Suprapubic skin (tissue), 4 donors: ENCODE results near the gene GARIN3. TPM values are rescaled to one million over a fixed set of nuclear protein-coding genes. Genes with fewer than 3 reads are reported as not detected.

ENCODE experiments used
- DNase-seq, 2 donors: peaks; one replicate each; pipeline ENCODE4 v3.0.0-alpha.2; 2019; ENCODE audit warnings: low spot score in 2 of 2
- H3K27ac ChIP-seq: fragments of 200-600 bp; sonication (generic); one replicate; pipeline ENCODE4 v1.5.1; 2019
- H3K27me3 ChIP-seq: fragments of 200-600 bp; sonication (generic); one replicate; pipeline ENCODE4 v1.5.1; 2019
- H3K36me3 ChIP-seq: fragments of 200-600 bp; sonication (generic); one replicate; pipeline ENCODE4 v1.5.1; 2019
- H3K4me1 ChIP-seq: fragments of 200-600 bp; sonication (generic); one replicate; pipeline ENCODE4 v1.5.1; 2019
- H3K4me3 ChIP-seq: fragments of 200-600 bp; sonication (generic); one replicate; pipeline ENCODE4 v1.5.1; 2019; ENCODE audit warnings: mild to moderate bottlenecking
- H3K9me3 ChIP-seq: fragments of 200-600 bp; sonication (generic); one replicate; pipeline ENCODE4 v1.5.1; 2019
- EP300 ChIP-seq: sonication (generic); formaldehyde crosslinking; IDR thresholded peaks from one replicate; pipeline ENCODE4 v1.6.1; 2017; ENCODE audit warnings: antibody characterized with exemption
- POLR2A ChIP-seq, 2 donors: fragments of 450-650 bp; IDR thresholded peaks; one replicate each; pipeline ENCODE4 v1.6.1; 2017; ENCODE audit warnings: antibody characterized with exemption in 2 of 2, mild to moderate bottlenecking in 2 of 2, moderate library complexity in 2 of 2
- POLR2AphosphoS5 ChIP-seq, 3 donors: sonication (generic); formaldehyde crosslinking; IDR thresholded peaks; one replicate each; pipeline ENCODE4 v1.6.1; 2017; ENCODE audit warnings: antibody characterized with exemption in 3 of 3
- WGBS: methylation state at CpG from one replicate; pipeline ENCODE4 v1.1.5; 2018; 5-methylcytosine and 5-hydroxymethylcytosine counted together
- total RNA-seq, 4 donors: library from RNA; depleted of rRNA; stranded (reverse); fragments of >200 nt; gene quantifications; one replicate each; pipeline ENCODE4 v1.1.0, GENCODE V29; 2016
- TF ChIP-seq, protein P1 (sequence below), 2 donors: fragments of 200-600 bp in 1 of 2; fragments of 450-650 bp in 1 of 2; sonication (generic) in 1 of 2; IDR thresholded peaks; one replicate each; pipeline ENCODE4 v1.5.1; 2016 to 2019; ENCODE audit warnings: antibody characterized with exemption in 2 of 2, mild to moderate bottlenecking in 1 of 2, moderate library complexity in 1 of 2

Gene GARIN3
- total RNA-seq, 4 donors from 2014 or later: not detected

DNA sequence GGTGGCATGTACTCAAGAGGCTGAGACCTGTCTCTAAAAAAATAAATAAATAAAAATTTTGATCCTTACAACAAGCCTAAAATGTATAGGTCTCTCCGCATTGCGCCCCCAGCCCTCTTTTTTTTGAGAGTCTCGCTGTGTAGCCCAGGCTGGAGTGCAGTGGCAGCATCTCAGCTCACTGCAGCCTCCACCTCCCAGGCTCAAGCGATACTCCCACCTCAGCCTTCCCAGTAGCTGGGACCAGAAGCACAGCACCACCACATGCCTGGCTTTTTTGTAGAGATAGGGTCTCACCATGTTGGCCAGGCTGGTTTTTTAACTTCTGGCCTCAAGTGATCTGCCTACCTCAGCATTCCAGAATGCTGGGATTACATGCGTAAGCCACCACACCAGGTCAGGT is 2.2 kb upstream of the GARIN3 start:
- Histone ChIP-seq H3K4me1 (no peaks in the 10 kb centered on the region), H3K4me3 (no peak overlapping the region), H3K36me3 (no peaks in the 10 kb centered on the region), H3K27me3 (peaks cover 10% of the 10 kb centered on the region), H3K9me3 (no peaks in the 10 kb centered on the region), H3K27ac (no peak overlapping the region)
- TF ChIP-seq, protein P1, sequence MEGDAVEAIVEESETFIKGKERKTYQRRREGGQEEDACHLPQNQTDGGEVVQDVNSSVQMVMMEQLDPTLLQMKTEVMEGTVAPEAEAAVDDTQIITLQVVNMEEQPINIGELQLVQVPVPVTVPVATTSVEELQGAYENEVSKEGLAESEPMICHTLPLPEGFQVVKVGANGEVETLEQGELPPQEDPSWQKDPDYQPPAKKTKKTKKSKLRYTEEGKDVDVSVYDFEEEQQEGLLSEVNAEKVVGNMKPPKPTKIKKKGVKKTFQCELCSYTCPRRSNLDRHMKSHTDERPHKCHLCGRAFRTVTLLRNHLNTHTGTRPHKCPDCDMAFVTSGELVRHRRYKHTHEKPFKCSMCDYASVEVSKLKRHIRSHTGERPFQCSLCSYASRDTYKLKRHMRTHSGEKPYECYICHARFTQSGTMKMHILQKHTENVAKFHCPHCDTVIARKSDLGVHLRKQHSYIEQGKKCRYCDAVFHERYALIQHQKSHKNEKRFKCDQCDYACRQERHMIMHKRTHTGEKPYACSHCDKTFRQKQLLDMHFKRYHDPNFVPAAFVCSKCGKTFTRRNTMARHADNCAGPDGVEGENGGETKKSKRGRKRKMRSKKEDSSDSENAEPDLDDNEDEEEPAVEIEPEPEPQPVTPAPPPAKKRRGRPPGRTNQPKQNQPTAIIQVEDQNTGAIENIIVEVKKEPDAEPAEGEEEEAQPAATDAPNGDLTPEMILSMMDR (IDR thresholded peaks at IDR 0.05): no peak
- TF ChIP-seq POLR2A (IDR thresholded peaks at IDR 0.05) (no peak), EP300 (no peak), POLR2AphosphoS5 (IDR thresholded peaks at IDR 0.05) (no peak)
- no peak for DNase-seq
- 91% methylated on average over 5 of the region's 5 CpGs for WGBS

DNA sequence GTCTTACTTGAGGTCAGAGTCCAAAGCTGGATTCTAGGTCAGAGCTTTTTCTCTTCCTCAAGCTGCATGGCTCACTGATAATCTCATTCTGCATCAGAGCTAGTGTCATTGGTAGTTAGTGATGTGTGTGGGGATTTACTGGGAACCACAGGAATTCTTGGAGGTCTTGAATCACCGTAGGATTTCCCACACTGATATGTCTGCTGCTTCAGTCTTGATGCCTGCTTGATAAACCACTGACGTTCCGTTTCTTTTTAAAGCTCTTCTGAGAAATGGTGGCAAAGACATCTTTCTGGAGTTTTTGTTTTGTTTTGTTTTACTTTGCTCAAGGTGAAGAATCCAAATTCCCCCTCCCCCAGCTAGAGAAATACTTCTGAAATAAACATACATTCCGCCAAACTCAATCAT is 1.2 kb upstream of the GARIN3 start:
- DNase-seq: no peak
- Histone ChIP-seq H3K36me3 (no peaks in the 10 kb centered on the region), H3K9me3 (no peaks in the 10 kb centered on the region), H3K4me1 (no peaks in the 10 kb centered on the region), H3K27ac (no peak overlapping the region), H3K27me3 (peaks cover 18% of the 10 kb centered on the region), H3K4me3 (no peak overlapping the region)
- TF ChIP-seq, protein P1 (IDR thresholded peaks at IDR 0.05): no peak
- TF ChIP-seq POLR2A (IDR thresholded peaks at IDR 0.05) (no peak), POLR2AphosphoS5 (IDR thresholded peaks at IDR 0.05) (no peak), EP300 (no peak)
- WGBS: 51% methylated on average over 4 of the region's 4 CpGs

DNA sequence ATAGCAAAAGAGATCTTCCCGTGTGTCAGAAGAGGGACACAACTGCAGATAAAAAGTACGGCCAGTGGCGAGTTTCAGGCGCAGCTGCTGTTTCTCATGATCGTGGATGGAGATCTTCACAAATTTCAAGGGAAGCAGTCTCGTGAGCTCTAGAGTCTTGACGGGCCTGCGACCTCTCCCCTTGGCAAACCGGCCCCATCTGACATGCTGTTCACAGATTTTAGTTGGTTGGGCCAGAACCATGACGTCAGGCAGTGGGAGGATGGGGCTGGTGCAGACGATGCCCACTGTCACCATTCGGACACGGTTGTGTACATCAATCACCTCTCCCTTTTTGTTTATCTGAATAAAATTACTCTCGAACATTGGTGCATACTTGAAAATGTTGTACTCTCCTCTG is 396 bp downstream of the GARIN3 start:
- Histone ChIP-seq H3K27ac (no peak overlapping the region), H3K4me3 (no peak overlapping the region), H3K4me1 (no peaks in the 10 kb centered on the region), H3K9me3 (no peaks in the 10 kb centered on the region), H3K36me3 (no peaks in the 10 kb centered on the region), H3K27me3 (peaks cover 18% of the 10 kb centered on the region)
- WGBS: 90% methylated on average over 14 of the region's 14 CpGs
- TF ChIP-seq POLR2A (IDR thresholded peaks at IDR 0.05): no peak
- no peak for TF ChIP-seq EP300
- TF ChIP-seq POLR2AphosphoS5 (IDR thresholded peaks at IDR 0.05): no peak
- TF ChIP-seq, protein P1 (IDR thresholded peaks at IDR 0.05): no peak
- DNase-seq: no peak

DNA sequence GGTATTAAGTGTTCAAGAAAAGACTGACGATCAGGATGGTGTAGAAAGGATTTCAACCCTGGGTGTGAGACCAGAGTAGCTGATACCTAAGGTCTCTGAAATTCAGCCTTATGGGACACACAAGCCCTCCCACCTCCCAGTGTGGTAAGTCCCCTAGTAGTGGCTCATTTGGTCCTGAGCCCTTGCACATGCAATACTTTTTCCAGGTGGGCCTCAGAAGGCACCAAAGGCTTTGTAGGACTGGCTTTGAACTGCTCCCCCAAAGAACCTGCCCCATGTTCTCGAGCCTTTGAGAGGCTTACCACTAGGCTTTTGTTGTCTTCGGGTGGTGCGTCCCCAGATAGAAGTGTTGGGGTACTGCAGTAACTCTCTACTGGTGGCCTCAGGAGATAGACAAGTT is 803 bp downstream of the GARIN3 start:
- peaks cover 18% of the 10 kb centered on the region for H3K27me3 ChIP-seq
- DNase-seq: no peak
- no peaks in the 10 kb centered on the region for H3K9me3 ChIP-seq
- no peaks in the 10 kb centered on the region for H3K4me1 ChIP-seq
- H3K4me3 ChIP-seq: no peak overlapping the region
- WGBS: 91% methylated on average over 4 of the region's 4 CpGs
- no peak overlapping the region for H3K27ac ChIP-seq
- no peaks in the 10 kb centered on the region for H3K36me3 ChIP-seq
- TF ChIP-seq POLR2AphosphoS5 (IDR thresholded peaks at IDR 0.05): no peak
- no peak for TF ChIP-seq POLR2A (IDR thresholded peaks at IDR 0.05)
- TF ChIP-seq, protein P1 (IDR thresholded peaks at IDR 0.05): no peak
- TF ChIP-seq EP300: no peak

DNA sequence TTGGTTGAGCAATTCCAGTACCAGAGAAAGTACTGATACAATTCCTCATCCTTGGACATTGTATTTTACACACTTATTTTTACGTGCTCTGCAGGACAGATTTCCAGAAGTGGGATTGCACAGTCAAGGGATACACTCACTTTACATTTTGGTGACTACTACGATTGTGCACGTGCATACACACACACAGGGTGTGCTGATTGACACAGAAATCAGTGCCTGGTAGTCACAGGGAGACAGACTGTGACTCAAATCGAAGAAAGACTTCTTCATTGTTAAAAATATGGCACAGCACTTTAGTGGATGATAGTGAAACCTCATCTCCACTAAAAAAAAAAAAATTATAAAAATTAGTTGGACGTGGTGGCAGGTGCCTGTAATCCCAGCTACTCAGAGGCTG is 1.5 kb downstream of the GARIN3 start:
- no peak for DNase-seq
- Histone ChIP-seq H3K27ac (no peak overlapping the region), H3K27me3 (peaks cover 18% of the 10 kb centered on the region), H3K9me3 (no peaks in the 10 kb centered on the region), H3K4me3 (no peak overlapping the region), H3K4me1 (no peaks in the 10 kb centered on the region), H3K36me3 (no peaks in the 10 kb centered on the region)
- WGBS: 80% methylated on average over 5 of the region's 5 CpGs
- TF ChIP-seq POLR2AphosphoS5 (IDR thresholded peaks at IDR 0.05) (no peak), EP300 (no peak), POLR2A (IDR thresholded peaks at IDR 0.05) (no peak)
- TF ChIP-seq, protein P1 (IDR thresholded peaks at IDR 0.05): no peak
